WTC11 (cell line): ENCODE measurements around the gene PSMB2.

Experiments
- ATF3 ChIP-seq: sonication (generic); formaldehyde crosslinking; conservative IDR thresholded peaks from 2 replicates; pipeline ENCODE4 v1.8.1; 2022; ENCODE audit warnings: mild to moderate bottlenecking, missing genetic modification reagents
- CBFB ChIP-seq: sonication (generic); formaldehyde crosslinking; IDR thresholded peaks from 2 replicates; pipeline ENCODE4 v1.8.1; 2022; ENCODE audit warnings: mild to moderate bottlenecking, low read depth, missing genetic modification reagents
- CREB1 ChIP-seq: sonication (generic); formaldehyde crosslinking; IDR thresholded peaks from 2 replicates; pipeline ENCODE4 v1.8.0; 2023; ENCODE audit warnings: mild to moderate bottlenecking, missing genetic modification reagents
- CTCF ChIP-seq: fragments of 200-600 bp; IDR thresholded peaks from 2 replicates; pipeline ENCODE4 v1.8.0; 2022; ENCODE audit warnings: antibody characterized with exemption
- MAX ChIP-seq: sonication (generic); formaldehyde crosslinking; IDR thresholded peaks from 2 replicates; pipeline ENCODE4 v1.8.0; 2022; ENCODE audit warnings: mild to moderate bottlenecking, missing genetic modification reagents
- ZBTB21 ChIP-seq: sonication (generic); formaldehyde crosslinking; IDR thresholded peaks from 2 replicates; pipeline ENCODE4 v1.8.1; 2023; ENCODE audit warnings: mild to moderate bottlenecking, missing genetic modification reagents, borderline replicate concordance
- ZNF121 ChIP-seq: sonication (generic); formaldehyde crosslinking; IDR thresholded peaks from 2 replicates; pipeline ENCODE4 v1.8.0; 2023; ENCODE audit warnings: missing genetic modification reagents
- TF ChIP-seq, protein P1 (sequence below): sonication (generic); formaldehyde crosslinking; IDR thresholded peaks from 2 replicates; pipeline ENCODE4 v1.8.0; 2023; ENCODE audit warnings: missing genetic modification reagents, mild to moderate bottlenecking, borderline replicate concordance
- TF ChIP-seq, protein P2 (sequence below): sonication (generic); formaldehyde crosslinking; IDR thresholded peaks from 2 replicates; pipeline ENCODE4 v1.8.0; 2022; ENCODE audit warnings: mild to moderate bottlenecking, missing genetic modification reagents
- TF ChIP-seq, protein P3 (sequence below): sonication (generic); formaldehyde crosslinking; IDR thresholded peaks from 2 replicates; pipeline ENCODE4 v1.8.1; 2023; ENCODE audit warnings: mild to moderate bottlenecking, missing genetic modification reagents
- TF ChIP-seq, protein P4 (sequence below): sonication (generic); formaldehyde crosslinking; IDR thresholded peaks from 2 replicates; pipeline ENCODE4 v1.8.1; 2022; ENCODE audit warnings: mild to moderate bottlenecking, moderate library complexity, missing genetic modification reagents

- TF ChIP-seq CTCF = no peak
- TF ChIP-seq ATF3 (CRISPR knock-in tag) = no peak
- TF ChIP-seq CBFB (CRISPR knock-in tag) = no peak
- no peak for TF ChIP-seq CREB1 (CRISPR knock-in tag)
- TF ChIP-seq, protein P1, sequence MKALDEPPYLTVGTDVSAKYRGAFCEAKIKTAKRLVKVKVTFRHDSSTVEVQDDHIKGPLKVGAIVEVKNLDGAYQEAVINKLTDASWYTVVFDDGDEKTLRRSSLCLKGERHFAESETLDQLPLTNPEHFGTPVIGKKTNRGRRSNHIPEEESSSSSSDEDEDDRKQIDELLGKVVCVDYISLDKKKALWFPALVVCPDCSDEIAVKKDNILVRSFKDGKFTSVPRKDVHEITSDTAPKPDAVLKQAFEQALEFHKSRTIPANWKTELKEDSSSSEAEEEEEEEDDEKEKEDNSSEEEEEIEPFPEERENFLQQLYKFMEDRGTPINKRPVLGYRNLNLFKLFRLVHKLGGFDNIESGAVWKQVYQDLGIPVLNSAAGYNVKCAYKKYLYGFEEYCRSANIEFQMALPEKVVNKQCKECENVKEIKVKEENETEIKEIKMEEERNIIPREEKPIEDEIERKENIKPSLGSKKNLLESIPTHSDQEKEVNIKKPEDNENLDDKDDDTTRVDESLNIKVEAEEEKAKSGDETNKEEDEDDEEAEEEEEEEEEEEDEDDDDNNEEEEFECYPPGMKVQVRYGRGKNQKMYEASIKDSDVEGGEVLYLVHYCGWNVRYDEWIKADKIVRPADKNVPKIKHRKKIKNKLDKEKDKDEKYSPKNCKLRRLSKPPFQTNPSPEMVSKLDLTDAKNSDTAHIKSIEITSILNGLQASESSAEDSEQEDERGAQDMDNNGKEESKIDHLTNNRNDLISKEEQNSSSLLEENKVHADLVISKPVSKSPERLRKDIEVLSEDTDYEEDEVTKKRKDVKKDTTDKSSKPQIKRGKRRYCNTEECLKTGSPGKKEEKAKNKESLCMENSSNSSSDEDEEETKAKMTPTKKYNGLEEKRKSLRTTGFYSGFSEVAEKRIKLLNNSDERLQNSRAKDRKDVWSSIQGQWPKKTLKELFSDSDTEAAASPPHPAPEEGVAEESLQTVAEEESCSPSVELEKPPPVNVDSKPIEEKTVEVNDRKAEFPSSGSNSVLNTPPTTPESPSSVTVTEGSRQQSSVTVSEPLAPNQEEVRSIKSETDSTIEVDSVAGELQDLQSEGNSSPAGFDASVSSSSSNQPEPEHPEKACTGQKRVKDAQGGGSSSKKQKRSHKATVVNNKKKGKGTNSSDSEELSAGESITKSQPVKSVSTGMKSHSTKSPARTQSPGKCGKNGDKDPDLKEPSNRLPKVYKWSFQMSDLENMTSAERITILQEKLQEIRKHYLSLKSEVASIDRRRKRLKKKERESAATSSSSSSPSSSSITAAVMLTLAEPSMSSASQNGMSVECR (CRISPR knock-in tag) = no peak
- TF ChIP-seq, protein P2, sequence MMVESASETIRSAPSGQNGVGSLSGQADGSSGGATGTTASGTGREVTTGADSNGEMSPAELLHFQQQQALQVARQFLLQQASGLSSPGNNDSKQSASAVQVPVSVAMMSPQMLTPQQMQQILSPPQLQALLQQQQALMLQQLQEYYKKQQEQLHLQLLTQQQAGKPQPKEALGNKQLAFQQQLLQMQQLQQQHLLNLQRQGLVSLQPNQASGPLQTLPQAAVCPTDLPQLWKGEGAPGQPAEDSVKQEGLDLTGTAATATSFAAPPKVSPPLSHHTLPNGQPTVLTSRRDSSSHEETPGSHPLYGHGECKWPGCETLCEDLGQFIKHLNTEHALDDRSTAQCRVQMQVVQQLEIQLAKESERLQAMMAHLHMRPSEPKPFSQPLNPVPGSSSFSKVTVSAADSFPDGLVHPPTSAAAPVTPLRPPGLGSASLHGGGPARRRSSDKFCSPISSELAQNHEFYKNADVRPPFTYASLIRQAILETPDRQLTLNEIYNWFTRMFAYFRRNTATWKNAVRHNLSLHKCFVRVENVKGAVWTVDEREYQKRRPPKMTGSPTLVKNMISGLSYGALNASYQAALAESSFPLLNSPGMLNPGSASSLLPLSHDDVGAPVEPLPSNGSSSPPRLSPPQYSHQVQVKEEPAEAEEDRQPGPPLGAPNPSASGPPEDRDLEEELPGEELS (CRISPR knock-in tag) = no peak
- TF ChIP-seq ZNF121 (CRISPR knock-in tag) = no peak
- TF ChIP-seq, protein P3, sequence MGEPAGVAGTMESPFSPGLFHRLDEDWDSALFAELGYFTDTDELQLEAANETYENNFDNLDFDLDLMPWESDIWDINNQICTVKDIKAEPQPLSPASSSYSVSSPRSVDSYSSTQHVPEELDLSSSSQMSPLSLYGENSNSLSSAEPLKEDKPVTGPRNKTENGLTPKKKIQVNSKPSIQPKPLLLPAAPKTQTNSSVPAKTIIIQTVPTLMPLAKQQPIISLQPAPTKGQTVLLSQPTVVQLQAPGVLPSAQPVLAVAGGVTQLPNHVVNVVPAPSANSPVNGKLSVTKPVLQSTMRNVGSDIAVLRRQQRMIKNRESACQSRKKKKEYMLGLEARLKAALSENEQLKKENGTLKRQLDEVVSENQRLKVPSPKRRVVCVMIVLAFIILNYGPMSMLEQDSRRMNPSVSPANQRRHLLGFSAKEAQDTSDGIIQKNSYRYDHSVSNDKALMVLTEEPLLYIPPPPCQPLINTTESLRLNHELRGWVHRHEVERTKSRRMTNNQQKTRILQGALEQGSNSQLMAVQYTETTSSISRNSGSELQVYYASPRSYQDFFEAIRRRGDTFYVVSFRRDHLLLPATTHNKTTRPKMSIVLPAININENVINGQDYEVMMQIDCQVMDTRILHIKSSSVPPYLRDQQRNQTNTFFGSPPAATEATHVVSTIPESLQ = no peak
- TF ChIP-seq ZBTB21 (CRISPR knock-in tag) = no peak
- TF ChIP-seq, protein P4, sequence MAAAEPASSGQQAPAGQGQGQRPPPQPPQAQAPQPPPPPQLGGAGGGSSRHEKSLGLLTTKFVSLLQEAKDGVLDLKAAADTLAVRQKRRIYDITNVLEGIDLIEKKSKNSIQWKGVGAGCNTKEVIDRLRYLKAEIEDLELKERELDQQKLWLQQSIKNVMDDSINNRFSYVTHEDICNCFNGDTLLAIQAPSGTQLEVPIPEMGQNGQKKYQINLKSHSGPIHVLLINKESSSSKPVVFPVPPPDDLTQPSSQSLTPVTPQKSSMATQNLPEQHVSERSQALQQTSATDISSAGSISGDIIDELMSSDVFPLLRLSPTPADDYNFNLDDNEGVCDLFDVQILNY (CRISPR knock-in tag) = no peak
- no peak for TF ChIP-seq MAX (CRISPR knock-in tag)
Observed at GRCh38 chr1:35646043-35646442, 4.7 kb upstream of the PSMB2 start.
